H1 (cell line): ENCODE results near the gene CEP85L. TPM values are rescaled to one million over a fixed set of nuclear protein-coding genes. Genes with fewer than 3 reads are reported as not detected.

Source experiments
- CEBPB ChIP-seq: IDR thresholded peaks from 2 replicates; pipeline ENCODE4 v1.6.1; 2012; ENCODE audit warnings: low read depth, low read length
- EGR1 ChIP-seq: IDR thresholded peaks from 2 replicates; pipeline ENCODE4 v1.6.1; 2011; ENCODE audit warnings: low read depth, low read length, borderline replicate concordance
- JUND ChIP-seq: IDR thresholded peaks from 2 replicates; pipeline ENCODE4 v1.6.1; 2011; ENCODE audit warnings: mild to moderate bottlenecking, improper control_type of control experiment, low read length
- MAFK ChIP-seq: IDR thresholded peaks from 2 replicates; pipeline ENCODE4 v1.6.1; 2012; ENCODE audit warnings: low read depth, mild to moderate bottlenecking, improper control_type of control experiment, low read length
- NANOG ChIP-seq: IDR thresholded peaks from 2 replicates; pipeline ENCODE4 v1.6.1; 2011; ENCODE audit warnings: low read length, low read depth, mild to moderate bottlenecking, inconsistent platforms; ENCODE audit not compliant: insufficient read depth, poor library complexity, severe bottlenecking
- SIX5 ChIP-seq: IDR thresholded peaks from 2 replicates; pipeline ENCODE4 v1.6.1; 2011; ENCODE audit warnings: mild to moderate bottlenecking, low read depth, low read length
- polyA plus RNA-seq, 7 experiments: library from polyadenylated mRNA; depleted of rRNA in 3 of 7; stranded (reverse) in 5 of 7; unstranded in 2 of 7; fragments of >200 nt in 5 of 7; fragments of 200-250 nt in 2 of 7; gene quantifications; 1 replicate in 5 of 7; 2 replicates in 1 of 7; 4 replicates in 1 of 7; pipeline versions ENCODE4 v1.2.1 to v1.2.3, GENCODE V29; 2011 to 2013; ENCODE audit warnings: missing spikeins in 2 of 7, mixed read lengths in 2 of 7
- total RNA-seq: library from RNA; stranded (reverse); fragmentation: NEBNext Ultra II Directional; extraction: Animal tissue kit (Norgen Biotek cat#: 25700); gene quantifications from 2 replicates; pipeline ENCODE4 v1.2.1, GENCODE V29; 2021
- TF ChIP-seq, protein P1 (sequence below): IDR thresholded peaks from 2 replicates; pipeline ENCODE4 v1.6.1; 2011; ENCODE audit warnings: low read length, improper control_type of control experiment

The CEP85L gene
- total and polyA plus RNA-seq, 2 of the 8 experiments (the other 6 are each of a cell fraction or from before 2014, with no cell fraction given): 3.2 to 27.6 TPM

DNA sequence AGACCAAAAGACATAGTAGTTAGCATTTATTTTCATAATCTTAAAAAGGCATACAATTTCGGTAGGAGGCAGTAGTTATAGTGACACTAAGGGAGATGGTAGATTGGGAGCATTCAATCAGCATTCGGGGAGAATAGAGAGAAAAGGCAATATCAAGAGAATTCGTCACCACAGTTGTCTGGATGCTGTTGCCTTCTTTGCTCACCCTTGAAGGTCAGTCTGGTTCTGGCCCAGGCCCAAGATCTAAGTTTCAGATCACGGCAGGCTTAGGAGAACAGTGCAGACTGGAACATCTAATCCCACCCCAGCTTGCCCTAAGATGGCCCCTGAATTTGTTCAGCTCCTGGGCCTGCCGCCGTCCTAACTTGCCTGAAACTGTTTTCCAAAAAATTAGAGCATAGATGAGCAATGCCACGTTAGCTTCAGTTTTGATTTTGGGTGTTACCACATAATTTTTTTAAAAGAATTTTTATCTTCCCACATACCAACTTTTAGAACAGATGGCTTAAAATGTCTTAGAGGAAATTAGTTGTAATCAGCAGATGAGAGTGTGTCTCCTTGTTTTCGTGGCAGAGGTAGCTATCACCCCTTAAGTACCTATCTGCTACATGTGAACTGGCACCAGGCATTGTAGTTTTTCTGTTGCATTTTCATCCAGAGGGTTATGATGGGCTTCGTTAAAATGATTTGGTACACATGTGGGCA lies 8.3 kb upstream of the CEP85L start (continued):
- TF ChIP-seq EGR1: no peak
- TF ChIP-seq CEBPB: no peak
- no peak for TF ChIP-seq SIX5
- no peak for TF ChIP-seq MAFK
- TF ChIP-seq JUND: no peak
- TF ChIP-seq, protein P1, sequence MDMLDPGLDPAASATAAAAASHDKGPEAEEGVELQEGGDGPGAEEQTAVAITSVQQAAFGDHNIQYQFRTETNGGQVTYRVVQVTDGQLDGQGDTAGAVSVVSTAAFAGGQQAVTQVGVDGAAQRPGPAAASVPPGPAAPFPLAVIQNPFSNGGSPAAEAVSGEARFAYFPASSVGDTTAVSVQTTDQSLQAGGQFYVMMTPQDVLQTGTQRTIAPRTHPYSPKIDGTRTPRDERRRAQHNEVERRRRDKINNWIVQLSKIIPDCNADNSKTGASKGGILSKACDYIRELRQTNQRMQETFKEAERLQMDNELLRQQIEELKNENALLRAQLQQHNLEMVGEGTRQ: no peak
- no peak for TF ChIP-seq NANOG
